NCI-H1105 treated with DMSO at 0.1 percent for 48 hours (cell line): ENCODE measurements around the gene RNU6-9.
A peak's percentile ranks its signal among the peaks of the same experiment; 100 is the strongest.

Experiments
- DNase-seq: peaks from one replicate; lab custom pipeline; 2025; lab: John Stamatoyannopoulos, UW

The RNU6-9 gene

GRCh38 chr19:919199-920050 is 26.1 kb downstream of the RNU6-9 start:
- DNase-seq, result peak; percentile 75

- DNase-seq, result peak; percentile 80
These were observed 27.0 kb downstream of the RNU6-9 start for GRCh38 chr19:920051-920864.

- DNase-seq, result no peak
These were observed 31.3 kb downstream of the RNU6-9 start for GRCh38 chr19:924553-925086.

- DNase-seq, result no peak
These were observed 31.8 kb downstream of the RNU6-9 start for GRCh38 chr19:925087-925525.

- peak; percentile 79 for DNase-seq
These were observed 32.4 kb downstream of the RNU6-9 start, which contains the start of gene ARID3A for GRCh38 chr19:925526-926322. Gene ARID3A (plus strand): TSS chr19:926035. CDS start chr19:929529, 3,494 bp downstream.

GRCh38 chr19:926323-926588 is 33.0 kb downstream of the RNU6-9 start:
- no peak for DNase-seq

GRCh38 chr19:926589-927350 is 33.5 kb downstream of the RNU6-9 start:
- no peak for DNase-seq

GRCh38 chr19:927351-927779 is 34.1 kb downstream of the RNU6-9 start:
- DNase-seq, result no peak

GRCh38 chr19:927780-928401 is 34.6 kb downstream of the RNU6-9 start:
- DNase-seq, result no peak

- DNase-seq, result no peak
These were observed 35.4 kb downstream of the RNU6-9 start for GRCh38 chr19:928471-929202.

- no peak for DNase-seq
These were observed 36.1 kb downstream of the RNU6-9 start for GRCh38 chr19:929203-929890.

- no peak for DNase-seq
These were observed 36.6 kb downstream of the RNU6-9 start for GRCh38 chr19:929891-930258.

- DNase-seq, result no peak
These were observed 38.8 kb downstream of the RNU6-9 start for GRCh38 chr19:931860-932647.

- DNase-seq, result no peak
These were observed 39.6 kb downstream of the RNU6-9 start for GRCh38 chr19:932648-933552.

- DNase-seq, result no peak
These were observed 40.2 kb downstream of the RNU6-9 start for GRCh38 chr19:933553-933882.

- no peak for DNase-seq
These were observed 41.0 kb downstream of the RNU6-9 start for GRCh38 chr19:934197-934840.

- no peak for DNase-seq
These were observed 41.7 kb downstream of the RNU6-9 start for GRCh38 chr19:934865-935479.
